Measurements from ENCODE around the gene PTGIS. TPM values are rescaled to one million over a fixed set of nuclear protein-coding genes. Genes with fewer than 3 reads are reported as not detected.
A peak's percentile ranks its signal among the peaks of the same experiment; 100 is the strongest.
"Not testable (repeated sequence)": the region's sequence is repeated elsewhere in the genome, so short reads cannot be mapped to it uniquely, and the experiment has no call there.

PTGIS gene
- total RNA-seq, 8 experiments from 2014 or later, result 0.22 to 36.5 (median 1.3) TPM

DNA sequence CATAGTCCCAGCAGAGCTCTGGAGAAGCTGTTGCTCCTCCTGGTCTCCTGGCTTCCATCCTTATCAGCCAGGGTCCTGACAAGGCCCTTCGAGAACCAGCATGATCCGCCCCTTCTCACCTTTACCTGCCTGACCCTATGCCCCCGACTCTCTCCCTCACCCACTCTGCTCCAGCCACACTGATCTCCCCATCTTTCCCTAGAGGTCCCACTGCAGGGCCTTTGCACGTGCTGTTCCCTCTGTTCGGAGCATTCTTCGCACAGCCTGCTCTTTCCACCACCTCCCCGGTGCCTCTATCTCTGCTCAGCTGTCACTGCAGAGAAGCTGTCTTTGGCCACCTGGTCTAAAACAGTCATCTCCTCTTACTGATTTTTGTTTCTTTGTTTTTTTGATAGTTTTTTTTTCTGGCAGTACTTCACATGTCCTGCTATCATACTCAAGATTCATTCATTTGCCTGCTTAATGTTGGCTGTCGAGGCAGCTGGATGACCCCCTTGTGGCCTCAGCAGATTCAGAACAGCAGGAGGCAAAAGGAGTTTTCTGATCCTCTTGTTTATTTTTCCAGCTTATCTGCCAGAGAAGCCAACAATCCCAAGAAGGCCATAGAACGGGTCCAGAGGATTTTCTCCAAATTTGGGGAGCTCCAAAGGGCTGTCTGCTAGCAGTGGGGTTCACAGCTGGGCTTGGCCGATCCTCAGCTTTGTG is 1.6 kb upstream of the PTGIS start:
- no peak for ATAC-seq (replicated peaks in 6 of 8)
- H3K4me1 ChIP-seq (replicated peaks in 1 of 2), result peaks cover 5 to 14% of the 10 kb centered on the region in 2 donors
- no peak overlapping the region for H3K27ac ChIP-seq
- 50 to 84% (median 66%) methylated on average over 2 to 7 of the region's 10 CpGs for WGBS, 10 experiments
- H3K4me3 ChIP-seq, result no peak overlapping the region
- in situ Hi-C loops (cut with MboI; ENCODE audit: low pct_unique_long_range_greater_than_20kb in 2 of 9, low sequenced_read_pairs in 9 of 9, unreplicated experiment in 9 of 9), result no loop called here

DNA sequence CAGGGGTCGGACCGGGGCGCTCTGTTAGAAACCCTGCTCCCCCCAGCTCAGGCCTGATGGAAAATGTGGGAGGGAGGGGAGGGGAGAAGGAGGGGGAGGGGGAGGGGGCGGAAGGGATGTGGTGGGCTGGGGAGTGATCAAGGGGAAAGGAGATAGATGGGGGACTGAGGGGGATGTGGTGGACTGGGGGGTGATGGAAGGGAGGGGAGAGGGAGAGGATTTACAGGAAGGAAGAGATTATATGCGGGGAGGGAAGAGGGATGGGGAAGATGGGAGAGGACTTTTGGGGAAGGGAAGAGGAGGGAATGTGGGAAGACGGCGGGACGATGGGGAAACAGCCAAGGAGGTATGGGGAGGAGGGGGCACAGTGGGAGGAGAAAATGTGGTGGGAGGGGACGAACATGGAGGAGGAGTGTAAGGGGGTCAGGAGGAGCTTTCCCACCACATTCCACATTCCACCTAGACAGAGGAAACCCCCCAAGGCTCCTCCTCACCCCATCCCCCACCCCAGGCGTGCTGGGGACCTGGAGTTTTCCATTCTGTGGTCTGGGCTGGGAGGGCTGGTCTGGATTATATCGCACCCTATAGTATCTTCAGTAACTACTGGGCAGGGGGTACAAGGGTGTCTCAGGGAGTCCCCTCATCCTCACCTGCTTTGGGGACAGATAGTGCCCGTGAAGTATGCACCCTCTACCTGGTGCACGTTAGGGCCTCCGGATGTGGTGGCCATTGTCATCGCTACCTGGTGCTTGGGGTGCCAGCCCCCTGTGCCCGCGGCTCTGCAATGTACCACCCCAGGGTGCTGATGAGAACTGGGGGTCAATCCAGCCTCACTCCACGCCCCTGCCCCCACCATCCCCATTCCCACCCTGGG is 578 bp upstream of the PTGIS start:
- Histone ChIP-seq H3K4me1 (replicated peaks in 1 of 2) (peaks cover 5 to 14% of the 10 kb centered on the region in 2 donors), H3K4me3 (peak overlapping the region; percentile 40 to 43 (median 41)), H3K27ac (no peak overlapping the region)
- in situ Hi-C loops (cut with MboI; ENCODE audit: low pct_unique_long_range_greater_than_20kb in 2 of 9, low sequenced_read_pairs in 9 of 9, unreplicated experiment in 9 of 9), result no loop called here
- peak in 5 of 8 experiments; percentile 1 to 74 (median 13) for ATAC-seq (replicated peaks in 6 of 8)
- 44% methylated on average over 4 of the region's 18 CpGs; no CpG with 5 or more reads in 9 of the 10 experiments for WGBS, 10 experiments

DNA sequence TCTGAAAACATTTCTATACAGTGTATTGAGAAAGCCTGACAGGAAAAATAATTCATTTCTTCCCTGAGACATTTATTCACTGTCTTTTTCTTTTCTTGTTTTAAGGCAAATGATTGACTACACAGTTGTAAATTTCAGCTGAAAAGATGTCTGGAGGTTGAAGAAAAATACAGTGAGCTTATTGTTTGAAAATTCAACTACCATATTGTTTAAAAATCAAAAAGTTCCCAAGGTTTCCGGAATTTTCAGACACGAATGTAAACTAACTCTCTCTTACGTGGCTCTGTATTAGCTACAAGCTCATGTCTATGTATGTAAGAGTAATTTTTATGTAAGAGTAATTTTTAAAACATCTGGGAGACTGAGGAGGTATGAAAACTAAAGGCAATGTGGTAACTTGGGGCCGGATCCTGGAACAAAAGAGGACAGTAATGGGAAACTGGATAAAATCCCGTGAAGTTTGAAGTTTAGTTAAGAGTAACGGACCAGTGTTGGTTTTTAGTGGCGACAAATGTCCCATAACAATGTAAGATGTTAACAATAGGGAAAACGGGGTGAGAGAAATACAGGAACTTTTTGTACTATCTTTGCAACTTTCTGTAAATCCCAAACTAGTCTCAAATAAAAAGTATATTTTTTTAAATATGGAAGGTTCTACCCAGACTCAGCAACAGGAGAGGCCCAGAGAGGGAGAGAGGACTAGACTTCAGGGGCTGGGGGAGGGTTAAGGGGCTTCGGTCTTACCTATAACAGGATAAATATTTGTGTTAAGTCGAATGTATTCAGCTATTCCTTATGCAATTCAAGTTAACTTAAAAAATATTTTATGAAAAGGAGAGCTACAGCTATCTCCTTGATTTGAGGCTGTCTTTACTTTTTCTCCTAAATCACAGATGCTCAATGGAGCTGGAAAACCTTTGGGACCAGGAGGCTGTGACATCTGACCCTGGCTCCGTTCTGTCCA is 1.3 kb downstream of the PTGIS start:
- in situ Hi-C loops (cut with MboI; ENCODE audit: low pct_unique_long_range_greater_than_20kb in 2 of 9, low sequenced_read_pairs in 9 of 9, unreplicated experiment in 9 of 9), result no loop called here

DNA sequence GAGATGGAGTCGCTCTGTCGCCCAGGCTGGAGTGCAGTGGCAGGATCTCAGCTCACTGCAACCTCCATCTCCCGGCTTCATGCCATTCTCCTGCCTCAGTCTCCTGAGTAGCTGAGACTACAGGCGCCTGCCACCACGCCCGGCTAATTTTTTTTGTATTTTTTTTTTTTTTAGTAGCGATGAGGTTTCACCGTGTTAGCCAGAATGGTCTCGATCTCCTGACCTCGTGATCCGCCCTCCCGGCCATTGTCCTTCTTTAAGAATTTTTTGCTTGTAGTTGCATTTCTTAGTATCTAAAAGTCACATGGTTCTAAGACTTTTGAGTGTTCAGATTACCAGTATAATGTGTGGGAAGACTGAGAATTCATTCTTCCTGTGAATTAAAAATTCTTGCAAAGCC is 2.9 kb downstream of the PTGIS start:
- not testable (repeated sequence) for H3K4me3 ChIP-seq
- WGBS, 10 experiments, result 43 to 100% (median 86%) methylated on average over 1 to 12 of the region's 12 CpGs; no CpG with 5 or more reads in 1 of the 10 experiments

More for the DNA sequence above, 1.3 kb downstream of the PTGIS start:
- 39 to 72% (median 64%) methylated on average over 5 to 11 of the region's 11 CpGs; no CpG with 5 or more reads in 1 of the 10 experiments for WGBS, 10 experiments
- no peak overlapping the region for H3K27ac ChIP-seq
- ATAC-seq (replicated peaks in 6 of 8), result no peak
- H3K4me3 ChIP-seq, result no peak overlapping the region
- peaks cover 5 to 11% of the 10 kb centered on the region in 2 donors for H3K4me1 ChIP-seq (replicated peaks in 1 of 2)

DNA sequence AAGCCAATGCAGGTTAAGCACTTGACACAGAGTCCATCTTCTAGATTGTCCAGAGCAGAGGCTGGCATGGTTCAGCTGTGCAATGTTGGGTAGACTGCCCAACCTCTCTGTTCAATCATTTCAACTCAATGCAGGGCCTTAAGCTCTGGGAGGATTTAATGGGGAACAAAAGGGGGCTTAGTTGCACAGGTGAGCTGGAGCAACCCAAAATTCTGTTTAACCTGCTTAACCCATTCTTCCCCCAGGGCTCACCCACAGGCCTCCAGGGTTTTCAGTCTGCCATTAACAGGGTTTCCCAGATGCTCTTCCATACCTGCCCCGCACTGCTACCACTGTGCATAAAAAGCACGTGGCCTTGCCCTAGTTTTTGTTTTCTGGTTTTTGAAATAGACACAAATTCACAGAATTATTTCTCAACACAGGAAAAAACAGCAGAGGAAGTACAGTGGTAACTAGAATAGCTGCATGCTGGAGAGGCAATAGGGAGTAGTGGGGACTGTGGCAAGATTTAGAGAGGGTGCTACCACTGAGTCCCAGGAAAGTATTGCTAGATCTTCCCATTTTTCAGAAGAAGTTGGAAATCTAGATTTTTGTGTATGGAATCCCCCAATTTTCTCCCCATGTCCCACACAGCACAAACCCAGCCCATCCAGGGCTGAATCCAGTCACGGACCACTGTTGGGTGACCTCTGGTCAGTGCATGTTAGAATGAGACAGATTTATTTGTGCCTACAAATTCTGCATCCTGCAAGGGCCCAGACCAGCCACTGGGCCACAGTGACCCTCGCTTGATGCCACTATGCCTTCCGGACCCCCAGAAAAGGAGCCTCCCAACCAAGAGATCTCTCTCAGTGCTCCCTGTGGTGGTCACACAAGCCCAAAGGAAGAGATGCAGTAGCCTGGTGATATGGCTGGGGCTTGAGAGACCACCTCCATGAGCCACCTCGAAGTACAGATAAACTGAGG is 4.6 kb downstream of the PTGIS start:
- WGBS, 10 experiments, result 38 to 100% (median 94%) methylated on average over 1 to 4 of the region's 6 CpGs; no CpG with 5 or more reads in 1 of the 10 experiments
- in situ Hi-C loops (cut with MboI; ENCODE audit: low pct_unique_long_range_greater_than_20kb in 2 of 9, low sequenced_read_pairs in 9 of 9, unreplicated experiment in 9 of 9), result no loop called here
- Histone ChIP-seq H3K27ac (no peak overlapping the region), H3K4me1 (replicated peaks in 1 of 2) (peaks cover 5 to 11% of the 10 kb centered on the region in 2 donors), H3K4me3 (no peak overlapping the region)
- ATAC-seq (replicated peaks in 6 of 8), result no peak

More for the DNA sequence above, 2.9 kb downstream of the PTGIS start:
- peaks cover 5 to 11% of the 10 kb centered on the region in 2 donors for H3K4me1 ChIP-seq (replicated peaks in 1 of 2)
- in situ Hi-C loops (cut with MboI; ENCODE audit: low pct_unique_long_range_greater_than_20kb in 2 of 9, low sequenced_read_pairs in 9 of 9, unreplicated experiment in 9 of 9); ATAC-seq (replicated peaks in 6 of 8); H3K27ac ChIP-seq: not testable (repeated sequence)

DNA sequence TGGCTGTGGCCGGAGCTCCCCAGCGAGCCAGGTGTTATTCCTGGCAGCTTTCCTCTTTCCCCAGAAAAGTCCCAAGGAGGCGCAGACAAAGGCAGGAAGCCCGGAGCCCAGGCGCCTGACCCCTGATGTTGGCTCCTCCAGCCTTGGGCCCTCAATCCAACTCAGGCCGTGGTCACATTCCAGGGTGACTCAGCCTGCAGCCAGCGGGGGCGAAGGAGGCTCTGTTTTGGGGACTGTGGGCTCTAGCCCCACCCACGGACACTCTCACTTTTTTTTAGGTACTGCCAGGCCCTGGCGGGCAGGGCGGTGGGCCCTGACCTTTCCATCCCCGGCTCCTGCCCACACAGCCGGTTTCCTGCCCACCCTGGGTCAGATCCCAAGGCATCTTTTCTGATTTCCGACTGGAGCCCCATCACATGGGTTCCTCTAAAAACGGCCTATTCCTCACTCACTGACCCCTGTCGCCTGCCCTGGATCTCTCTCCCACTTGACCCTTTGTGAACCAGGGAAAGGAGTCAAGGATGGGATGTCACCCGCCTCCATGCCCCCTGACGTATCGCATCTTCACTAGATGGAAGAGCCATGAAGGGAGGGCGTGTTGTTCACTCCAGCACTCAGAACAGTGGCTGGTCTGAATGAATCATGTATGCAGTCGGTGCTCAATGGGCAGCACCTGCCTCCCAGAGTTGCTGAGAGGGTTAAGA is 5.5 kb downstream of the PTGIS start:
- peak in 2 of 8 experiments; percentile 37 to 73 for ATAC-seq (replicated peaks in 6 of 8)
- Histone ChIP-seq H3K4me1 (replicated peaks in 1 of 2) (peaks cover 5 to 9% of the 10 kb centered on the region in 2 donors), H3K4me3 (no peak overlapping the region), H3K27ac (no peak overlapping the region)
- in situ Hi-C loops (cut with MboI; ENCODE audit: low pct_unique_long_range_greater_than_20kb in 2 of 9, low sequenced_read_pairs in 9 of 9, unreplicated experiment in 9 of 9), result no loop called here
- 20 to 86% (median 67%) methylated on average over 1 to 9 of the region's 21 CpGs; no CpG with 5 or more reads in 1 of the 10 experiments for WGBS, 10 experiments

DNA sequence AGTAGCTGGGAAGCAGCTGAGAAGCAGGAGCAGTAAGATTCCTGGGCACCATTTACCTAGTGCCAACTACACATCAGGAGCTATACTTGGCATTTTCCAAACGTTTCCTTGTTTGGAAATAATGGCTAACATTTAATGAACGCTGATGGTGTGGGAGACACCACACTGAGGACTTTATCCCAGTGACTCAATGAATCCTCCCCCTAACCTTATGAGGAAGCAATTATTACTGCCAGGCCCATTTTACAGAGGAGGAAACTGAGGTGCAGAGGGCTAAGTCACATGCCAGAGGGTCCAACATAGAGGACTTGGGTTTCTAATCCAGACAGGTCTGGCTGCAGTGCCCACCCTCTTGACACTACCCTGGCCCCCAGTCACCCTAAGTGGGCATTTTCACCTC is 6.1 kb downstream of the PTGIS start:
- Histone ChIP-seq H3K4me1 (replicated peaks in 1 of 2) (peaks cover 3% of the 10 kb centered on the region in 2 donors), H3K27ac (no peak overlapping the region), H3K4me3 (no peak overlapping the region)
- WGBS, 10 experiments, result 0 to 86% (median 58%) methylated on average over 1 to 2 of the region's 2 CpGs; no CpG with 5 or more reads in 4 of the 10 experiments
- ATAC-seq (replicated peaks in 6 of 8), result no peak
- in situ Hi-C loops (cut with MboI; ENCODE audit: low pct_unique_long_range_greater_than_20kb in 2 of 9, low sequenced_read_pairs in 9 of 9, unreplicated experiment in 9 of 9), result no loop called here

DNA sequence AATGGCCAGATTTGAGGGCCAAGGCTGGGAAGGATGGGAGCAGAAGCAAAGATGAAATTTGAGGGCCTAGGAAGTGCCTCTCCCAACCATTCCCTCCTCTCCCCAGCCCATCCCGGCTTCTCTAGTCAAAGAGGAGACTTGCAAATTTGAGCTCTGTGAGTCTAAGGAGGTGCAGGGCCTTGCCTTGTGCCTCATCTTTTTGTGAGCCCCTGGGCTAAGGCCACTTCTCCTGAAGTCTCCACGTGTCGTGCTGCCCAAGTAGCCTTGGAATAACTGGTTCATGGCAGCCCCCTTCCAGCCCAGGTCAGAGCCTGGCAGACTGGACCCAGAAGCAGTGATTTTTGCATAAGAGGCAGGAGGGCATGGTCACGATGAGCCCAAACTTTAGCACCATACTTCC is 6.7 kb downstream of the PTGIS start:
- peak in 1 of 8 experiments; percentile 28 for ATAC-seq (replicated peaks in 6 of 8)
- no peak overlapping the region for H3K27ac ChIP-seq
- in situ Hi-C loops (cut with MboI; ENCODE audit: low pct_unique_long_range_greater_than_20kb in 2 of 9, low sequenced_read_pairs in 9 of 9, unreplicated experiment in 9 of 9), result no loop called here
- no peaks in the 10 kb centered on the region for H3K4me1 ChIP-seq (replicated peaks in 1 of 2)
- H3K4me3 ChIP-seq, result no peak overlapping the region
- 0 to 68% (median 40%) methylated on average over 1 to 4 of the region's 4 CpGs; no CpG with 5 or more reads in 5 of the 10 experiments for WGBS, 10 experiments

DNA sequence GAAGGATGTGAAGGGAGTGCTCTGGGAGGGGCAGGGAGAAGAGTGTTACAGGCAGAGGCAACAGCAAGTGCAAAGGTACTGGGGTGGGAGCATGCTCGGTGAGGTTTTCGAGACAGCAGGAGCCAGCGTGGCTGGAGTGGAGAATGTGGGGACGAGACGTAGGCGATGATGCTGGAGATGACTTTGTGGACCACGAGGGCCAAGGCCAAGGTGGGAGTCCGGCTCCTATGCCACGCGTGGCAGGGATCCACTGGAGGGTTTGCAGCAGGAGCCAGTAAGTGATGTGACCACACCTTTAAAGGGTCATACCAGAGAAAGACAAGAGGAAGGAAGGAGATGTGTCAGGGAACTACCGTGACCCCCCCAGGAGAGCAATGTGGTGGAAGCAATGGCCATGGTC is 7.3 kb downstream of the PTGIS start:
- WGBS, 10 experiments, result 83 to 100% (median 90%) methylated on average over 1 to 6 of the region's 11 CpGs; no CpG with 5 or more reads in 7 of the 10 experiments
- Histone ChIP-seq H3K27ac (no peak overlapping the region), H3K4me1 (replicated peaks in 1 of 2) (no peaks in the 10 kb centered on the region), H3K4me3 (no peak overlapping the region)
- in situ Hi-C loops (cut with MboI; ENCODE audit: low pct_unique_long_range_greater_than_20kb in 2 of 9, low sequenced_read_pairs in 9 of 9, unreplicated experiment in 9 of 9), result no loop called here
- ATAC-seq (replicated peaks in 6 of 8), result no peak

DNA sequence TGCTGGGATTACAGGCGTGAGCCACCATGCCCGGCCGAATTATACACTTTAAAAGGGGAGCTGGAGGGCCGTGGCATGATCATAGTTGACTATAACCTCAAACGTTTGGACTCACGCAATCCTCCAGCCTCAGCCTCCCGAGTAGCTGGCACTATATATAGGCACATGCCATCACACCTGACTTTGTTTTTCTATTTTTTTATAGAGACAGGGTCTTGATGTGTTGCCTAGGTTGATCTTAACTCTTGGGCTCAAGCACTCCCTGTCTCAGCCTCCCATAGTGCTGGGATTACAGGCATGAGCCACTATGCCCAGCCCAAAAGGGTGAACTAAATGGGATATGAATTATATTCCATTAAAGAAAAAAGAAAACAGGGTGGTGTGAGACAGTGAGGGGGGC is 7.8 kb downstream of the PTGIS start:
- no peak overlapping the region for H3K27ac ChIP-seq
- WGBS, 10 experiments, result 60 to 90% (median 84%) methylated on average over 2 to 6 of the region's 7 CpGs; no CpG with 5 or more reads in 7 of the 10 experiments
- ATAC-seq (replicated peaks in 6 of 8), result no peak
- in situ Hi-C loops (cut with MboI; ENCODE audit: low pct_unique_long_range_greater_than_20kb in 2 of 9, low sequenced_read_pairs in 9 of 9, unreplicated experiment in 9 of 9), result no loop called here
- H3K4me3 ChIP-seq, result no peak overlapping the region
- H3K4me1 ChIP-seq (replicated peaks in 1 of 2), result no peaks in the 10 kb centered on the region

DNA sequence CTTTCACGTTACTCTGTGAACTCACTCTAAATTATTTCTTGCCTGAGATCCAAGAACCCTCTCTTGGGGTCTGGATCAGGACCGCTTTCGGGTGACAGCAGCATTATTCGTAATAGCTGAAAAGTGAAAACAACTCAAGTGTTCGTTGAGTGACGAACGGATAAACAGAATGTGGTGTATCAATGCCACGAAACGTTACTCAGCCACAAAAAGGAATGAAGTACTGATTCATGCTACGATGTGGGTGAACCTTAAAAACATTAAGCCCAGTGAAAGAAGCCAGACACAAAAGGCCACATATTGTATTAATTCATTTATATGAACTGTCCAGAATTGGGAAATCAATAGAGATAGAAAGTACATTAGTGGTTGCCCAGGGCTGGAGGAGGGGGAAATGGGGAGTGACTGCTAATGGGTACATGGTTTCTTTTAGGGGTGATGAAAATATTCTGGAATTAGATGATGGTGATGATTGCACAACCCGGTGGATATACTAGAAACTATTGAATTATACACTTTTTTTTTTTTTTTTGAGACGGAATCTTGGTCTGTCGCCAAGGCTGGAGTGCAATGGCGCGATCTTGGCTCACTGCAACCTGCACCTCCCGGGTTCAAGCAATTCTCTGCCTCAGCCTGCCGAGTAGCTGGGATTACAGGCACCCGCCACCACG is 8.4 kb downstream of the PTGIS start:
- ATAC-seq (replicated peaks in 6 of 8), result no peak
- in situ Hi-C loops (cut with MboI; ENCODE audit: low pct_unique_long_range_greater_than_20kb in 2 of 9, low sequenced_read_pairs in 9 of 9, unreplicated experiment in 9 of 9), result no loop called here
- H3K4me3 ChIP-seq, result no peak overlapping the region
- H3K4me1 ChIP-seq (replicated peaks in 1 of 2), result no peaks in the 10 kb centered on the region
- H3K27ac ChIP-seq, result no peak overlapping the region
- 3 to 97% (median 81%) methylated on average over 1 to 16 of the region's 19 CpGs for WGBS, 10 experiments

Data from motor neuron (in vitro differentiated cells).